D721Med (cell line): ENCODE data around the gene SLC35F5.
A peak's percentile ranks its signal among the peaks of the same experiment; 100 is the strongest.

ENCODE experiments used
- DNase-seq: peaks from one replicate; pipeline ENCODE4 v3.0.0; 2011; ENCODE audit warnings: low spot score; ENCODE audit not compliant: insufficient read length
- FAIRE-seq: peaks from 2 replicates; lab custom pipeline; 2011; peaks lifted over from hg19 to GRCh38; lab: Jason Lieb, UNC
- TF ChIP-seq, protein P1 (sequence below): IDR thresholded peaks from 2 replicates; pipeline ENCODE4 v1.5.1; 2012; ENCODE audit warnings: mild to moderate bottlenecking, control low read depth; ENCODE audit not compliant: insufficient read depth; ENCODE audit errors: missing control alignments

SLC35F5 gene

DNA sequence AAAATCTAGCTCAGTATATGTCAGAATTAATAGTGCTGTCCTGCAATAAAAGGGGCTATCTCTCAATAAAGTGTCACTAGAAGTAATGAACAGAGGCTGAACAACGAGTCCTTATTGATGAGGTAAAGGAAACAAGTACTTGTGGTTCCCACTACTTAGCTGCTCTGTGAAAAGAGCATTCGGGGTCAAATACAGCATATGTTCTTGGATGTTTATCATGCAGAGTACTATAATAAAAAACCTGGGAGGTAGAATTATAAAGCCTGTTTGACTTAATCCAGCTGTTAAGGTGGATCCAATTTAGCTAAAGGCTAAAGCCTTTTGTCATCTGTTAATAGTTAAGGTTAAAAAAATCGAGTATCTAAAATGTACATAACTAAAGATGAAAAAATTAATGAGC, 32.4 kb downstream of the SLC35F5 start:
- TF ChIP-seq, protein P1, sequence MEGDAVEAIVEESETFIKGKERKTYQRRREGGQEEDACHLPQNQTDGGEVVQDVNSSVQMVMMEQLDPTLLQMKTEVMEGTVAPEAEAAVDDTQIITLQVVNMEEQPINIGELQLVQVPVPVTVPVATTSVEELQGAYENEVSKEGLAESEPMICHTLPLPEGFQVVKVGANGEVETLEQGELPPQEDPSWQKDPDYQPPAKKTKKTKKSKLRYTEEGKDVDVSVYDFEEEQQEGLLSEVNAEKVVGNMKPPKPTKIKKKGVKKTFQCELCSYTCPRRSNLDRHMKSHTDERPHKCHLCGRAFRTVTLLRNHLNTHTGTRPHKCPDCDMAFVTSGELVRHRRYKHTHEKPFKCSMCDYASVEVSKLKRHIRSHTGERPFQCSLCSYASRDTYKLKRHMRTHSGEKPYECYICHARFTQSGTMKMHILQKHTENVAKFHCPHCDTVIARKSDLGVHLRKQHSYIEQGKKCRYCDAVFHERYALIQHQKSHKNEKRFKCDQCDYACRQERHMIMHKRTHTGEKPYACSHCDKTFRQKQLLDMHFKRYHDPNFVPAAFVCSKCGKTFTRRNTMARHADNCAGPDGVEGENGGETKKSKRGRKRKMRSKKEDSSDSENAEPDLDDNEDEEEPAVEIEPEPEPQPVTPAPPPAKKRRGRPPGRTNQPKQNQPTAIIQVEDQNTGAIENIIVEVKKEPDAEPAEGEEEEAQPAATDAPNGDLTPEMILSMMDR: no peak
- FAIRE-seq (peak; percentile 80), DNase-seq (no peak)

DNA sequence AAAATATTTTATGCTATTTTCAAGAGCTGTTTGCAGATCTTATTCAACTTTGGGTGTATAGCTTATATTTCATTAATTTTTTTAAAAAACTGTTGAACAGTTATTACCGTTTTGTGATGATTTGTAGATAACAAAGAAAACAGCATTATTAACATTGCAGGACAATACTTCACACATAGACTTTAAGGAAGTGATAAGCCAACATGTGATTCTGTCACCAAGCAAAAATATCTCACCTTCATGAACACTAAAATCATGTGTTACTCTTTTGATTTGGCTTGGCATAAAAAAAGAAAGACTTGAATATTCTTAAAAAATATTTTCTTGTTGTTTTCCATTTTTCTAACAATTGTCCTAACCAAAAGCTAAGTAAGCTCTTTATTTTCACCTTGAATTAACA, 33.0 kb downstream of the SLC35F5 start:
- TF ChIP-seq, protein P1: no peak
- no peak for FAIRE-seq
- no peak for DNase-seq

DNA sequence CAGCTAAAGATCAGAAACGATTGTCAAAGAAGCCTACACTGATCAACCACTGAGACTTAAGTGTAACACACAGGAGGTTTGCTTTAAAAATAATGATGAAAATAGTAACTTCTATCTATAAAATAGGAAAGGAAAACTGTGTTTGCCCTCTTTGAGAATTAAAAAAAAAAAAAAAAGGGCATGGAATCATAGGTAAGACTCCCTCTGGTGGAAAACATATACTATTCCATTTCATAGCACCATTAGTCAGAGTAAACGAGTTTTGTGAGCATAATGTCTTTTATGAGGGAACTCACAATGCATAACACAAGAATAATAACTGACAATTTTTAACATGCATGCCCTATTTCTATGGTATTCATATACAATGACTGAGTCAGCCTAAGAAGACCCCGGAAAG, 36.3 kb downstream of the SLC35F5 start:
- no peak for FAIRE-seq
- TF ChIP-seq, protein P1: peak; percentile 24
- no peak for DNase-seq

DNA sequence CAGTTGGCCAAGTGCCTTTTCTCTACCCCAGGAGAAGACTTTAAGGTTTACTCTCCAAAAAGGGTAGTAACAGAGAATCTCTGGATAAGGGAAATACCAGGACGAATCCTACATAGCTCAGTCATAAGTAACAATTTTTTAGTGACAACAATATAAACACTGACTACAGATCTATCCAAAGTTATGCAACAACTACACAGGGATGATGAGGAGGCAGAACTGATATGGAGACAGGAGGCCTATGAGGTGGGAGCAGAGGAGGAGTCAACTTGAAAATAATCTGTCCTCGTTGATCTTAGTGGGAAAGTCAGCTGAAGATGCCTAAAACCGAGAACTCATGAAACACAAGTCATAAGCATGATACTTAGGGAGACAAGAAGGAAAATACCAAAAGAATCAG, 40.2 kb downstream of the SLC35F5 start:
- DNase-seq (no peak), FAIRE-seq (no peak)
- TF ChIP-seq, protein P1: no peak

DNA sequence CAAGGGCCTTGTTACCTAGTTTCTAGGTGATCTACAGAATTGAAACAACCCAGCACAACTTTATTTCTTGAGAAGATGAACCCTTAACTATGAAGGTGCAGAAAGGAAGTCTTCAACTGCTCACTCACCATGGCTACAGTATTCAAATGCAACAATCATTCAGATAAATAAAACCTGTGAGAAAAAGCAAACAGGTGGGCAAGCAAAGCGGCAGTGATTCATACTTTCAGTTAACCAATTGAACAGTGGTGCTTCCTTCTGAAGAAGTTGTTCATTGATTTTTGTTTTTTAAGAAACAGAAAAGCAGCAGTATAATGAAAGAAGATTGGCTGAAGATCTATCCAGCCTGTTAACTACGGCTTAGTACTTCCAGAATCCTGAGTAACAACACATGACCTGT, 43.5 kb downstream of the SLC35F5 start:
- no peak for FAIRE-seq
- TF ChIP-seq, protein P1: no peak

DNA sequence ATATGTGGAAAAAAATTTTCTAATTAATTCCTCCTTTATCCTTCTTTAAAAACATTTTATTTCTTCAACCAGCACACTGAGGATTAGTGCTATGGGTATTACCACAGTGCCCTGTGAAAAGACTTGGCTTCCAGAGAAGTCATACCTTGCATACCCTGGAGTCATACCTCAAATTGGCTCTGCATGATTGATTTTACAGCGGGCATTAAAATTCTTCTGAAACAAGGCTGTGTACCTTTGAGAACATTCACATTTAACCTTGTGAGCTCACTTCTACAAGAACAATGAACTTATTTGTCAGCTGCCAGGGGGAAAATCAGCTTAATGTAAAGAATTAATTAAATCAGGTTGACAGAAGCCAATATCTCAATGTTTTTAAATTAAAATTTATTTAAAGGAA, 44.6 kb downstream of the SLC35F5 start:
- no peak for DNase-seq
- FAIRE-seq: no peak
- TF ChIP-seq, protein P1: no peak

More for the DNA sequence above, 43.5 kb downstream of the SLC35F5 start:
- no peak for DNase-seq

DNA sequence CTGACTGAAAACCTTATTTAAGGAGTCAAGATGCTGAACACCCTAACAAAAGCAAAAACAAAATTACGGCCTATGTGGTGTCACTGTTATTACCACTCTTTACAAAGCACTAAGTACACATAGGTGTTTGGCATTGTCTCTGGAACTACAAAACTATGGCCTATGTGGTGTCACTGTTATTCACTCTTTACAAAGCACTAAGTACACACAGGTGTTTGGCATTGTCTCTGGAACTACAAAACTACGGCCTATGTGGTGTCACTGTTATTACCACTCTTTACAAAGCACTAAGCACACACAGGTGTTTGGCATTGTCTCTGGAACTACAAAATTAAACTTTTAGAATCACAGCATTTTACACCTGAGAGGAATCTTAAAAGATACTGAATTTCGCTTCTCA, 47.4 kb downstream of the SLC35F5 start:
- TF ChIP-seq, protein P1: no peak
- DNase-seq: no peak
- no peak for FAIRE-seq
